H1 (cell line): ENCODE data around the gene ELOVL4. TPM values are rescaled to one million over a fixed set of nuclear protein-coding genes. Genes with fewer than 3 reads are reported as not detected.

ENCODE experiments used
- CTCF ChIA-PET: fragments of 300-600 bp; sonication (Branson Sonifier 250); formaldehyde crosslinking; loops from one replicate; lab custom pipeline; 2021; ENCODE audit not compliant: partially characterized antibody; lab: Charles Lee
- POLR2A ChIA-PET: fragments of 300-600 bp; sonication (Branson Sonifier 250); formaldehyde crosslinking; loops from one replicate; lab custom pipeline; 2021; ENCODE audit warnings: inconsistent platforms; ENCODE audit not compliant: partially characterized antibody; lab: Charles Lee
- DNase-seq, 2 experiments: peaks; one replicate each; pipeline versions ENCODE4 v3.0.0 to v3.0.0-alpha.2; 2010 to 2022; ENCODE audit warnings: low spot score in 2 of 2, low read depth in 1 of 2, mixed read lengths in 1 of 2
- FAIRE-seq: peaks from 2 replicates; lab custom pipeline; 2011; peaks lifted over from hg19 to GRCh38; lab: Jason Lieb, UNC
- H2AFZ ChIP-seq: 2 replicates; pipeline ENCODE4 v1.8.1; 2012; ENCODE audit warnings: low read length, inconsistent platforms
- H2AK5ac ChIP-seq: 2 replicates; pipeline ENCODE4 v1.6.1; 2013; ENCODE audit warnings: low read depth, low read length
- H2BK120ac ChIP-seq: replicated peaks from 2 replicates; pipeline ENCODE3; 2013; ENCODE audit warnings: low read depth, low read length, inconsistent platforms
- H2BK12ac ChIP-seq: 2 replicates; pipeline ENCODE4 v1.6.1; 2013; ENCODE audit warnings: low read depth, low read length
- H2BK15ac ChIP-seq: 2 replicates; pipeline ENCODE4 v1.6.1; 2013; ENCODE audit warnings: low read length
- H2BK20ac ChIP-seq: 2 replicates; pipeline ENCODE4 v1.6.1; 2013; ENCODE audit warnings: low read length
- H2BK5ac ChIP-seq: 2 replicates; pipeline ENCODE4 v1.6.1; 2013; ENCODE audit warnings: low read depth, low read length
- H3K14ac ChIP-seq: 2 replicates; pipeline ENCODE4 v1.6.1; 2013; ENCODE audit warnings: inconsistent platforms; ENCODE audit not compliant: insufficient read length
- H3K18ac ChIP-seq: 2 replicates; pipeline ENCODE4 v1.6.1; 2013; ENCODE audit warnings: low read length; ENCODE audit errors: extremely low read depth
- H3K23ac ChIP-seq: 2 replicates; pipeline ENCODE4 v1.6.1; 2013; ENCODE audit warnings: inconsistent platforms; ENCODE audit not compliant: insufficient read length
- H3K23me2 ChIP-seq: 2 replicates; pipeline ENCODE4 v1.6.1; 2013; ENCODE audit warnings: low read depth, low read length
- H3K27ac ChIP-seq: 2 replicates; pipeline ENCODE4 v1.6.1; 2011; ENCODE audit warnings: low read depth, low read length, inconsistent platforms
- H3K27me3 ChIP-seq, 4 experiments: replicated peaks in 1 of 4; 1 replicate in 1 of 4; 2 replicates in 3 of 4; pipeline versions ENCODE4 v1.6.1 to v1.8.1; 2011 to 2013; ENCODE audit warnings: low read length in 3 of 4, mild to moderate bottlenecking in 3 of 4, inconsistent platforms in 2 of 4, mixed read lengths in 2 of 4, moderate library complexity in 1 of 4; ENCODE audit not compliant: control insufficient read depth in 3 of 4, insufficient read depth in 3 of 4; ENCODE audit errors: extremely low read depth in 1 of 4
- H3K36me3 ChIP-seq, 4 experiments: 2 replicates each; pipeline versions ENCODE4 v1.6.1 to v1.8.1; 2011 to 2013; ENCODE audit warnings: mild to moderate bottlenecking in 4 of 4, low read length in 3 of 4, moderate library complexity in 2 of 4, control low read depth in 1 of 4, inconsistent platforms in 1 of 4; ENCODE audit not compliant: insufficient read depth in 4 of 4, control insufficient read depth in 2 of 4
- H3K4ac ChIP-seq: replicated peaks from 2 replicates; pipeline ENCODE3; 2013; ENCODE audit warnings: low read length, low read depth, mixed read lengths, inconsistent platforms; ENCODE audit not compliant: insufficient read length
- H3K4me1 ChIP-seq, 4 experiments: replicated peaks in 1 of 4; 1 replicate in 1 of 4; 2 replicates in 3 of 4; pipeline versions ENCODE4 v1.6.1 to v1.8.1; 2011 to 2013; ENCODE audit warnings: low read length in 3 of 4, inconsistent platforms in 2 of 4, mixed read lengths in 1 of 4; ENCODE audit not compliant: insufficient read depth in 4 of 4, control insufficient read depth in 3 of 4
- H3K4me2 ChIP-seq, 2 experiments: 2 replicates each; pipeline versions ENCODE4 v1.6.1 to v1.8.1; 2011 to 2013; ENCODE audit warnings: low read depth in 2 of 2, low read length in 2 of 2, control low read depth in 1 of 2, inconsistent platforms in 1 of 2, mild to moderate bottlenecking in 1 of 2; ENCODE audit not compliant: insufficient read depth in 1 of 2
- H3K4me3 ChIP-seq, 4 experiments: fragments of 200-600, 300-600 bp in 1 of 4; sonication (generic), shearing (Covaris generic), sonication (Bioruptor Twin) in 1 of 4; 2 replicates each; pipeline versions ENCODE4 v1.5.1 to v1.8.1; 2011 to 2016; ENCODE audit warnings: low read length in 4 of 4, low read depth in 3 of 4, control low read depth in 2 of 4, inconsistent platforms in 2 of 4, mild to moderate bottlenecking in 2 of 4, mixed read lengths in 1 of 4, moderate library complexity in 1 of 4; ENCODE audit not compliant: insufficient read depth in 2 of 4; ENCODE audit errors: extremely low read depth in 1 of 4
- H3K56ac ChIP-seq: replicated peaks from 2 replicates; pipeline ENCODE3; 2013; ENCODE audit warnings: low read depth, mild to moderate bottlenecking, mixed read lengths, low read length, inconsistent platforms; ENCODE audit not compliant: insufficient read length
- H3K79me1 ChIP-seq: 2 replicates; pipeline ENCODE4 v1.6.1; 2013; ENCODE audit warnings: low read depth, low read length, control low read depth
- H3K79me2 ChIP-seq, 2 experiments: 2 replicates each; pipeline versions ENCODE4 v1.6.1 to v1.8.1; 2012 to 2013; ENCODE audit warnings: low read length in 2 of 2, mild to moderate bottlenecking in 2 of 2, inconsistent platforms in 1 of 2; ENCODE audit not compliant: insufficient read depth in 2 of 2, control insufficient read depth in 1 of 2
- H3K9ac ChIP-seq, 4 experiments: replicated peaks in 1 of 4; 1 replicate in 1 of 4; 2 replicates in 3 of 4; pipeline versions ENCODE4 v1.6.1 to v1.8.1; 2011 to 2013; ENCODE audit warnings: low read depth in 3 of 4, low read length in 3 of 4, control low read depth in 2 of 4, mild to moderate bottlenecking in 2 of 4, moderate library complexity in 2 of 4, inconsistent platforms in 1 of 4; ENCODE audit errors: extremely low read depth in 1 of 4
- H3K9me3 ChIP-seq, 2 experiments: 2 replicates each; pipeline versions ENCODE4 v1.6.1 to v1.8.1; 2012 to 2013; ENCODE audit warnings: mild to moderate bottlenecking in 2 of 2, moderate library complexity in 2 of 2, control low read depth in 1 of 2, inconsistent platforms in 1 of 2, low read depth in 1 of 2, low read length in 1 of 2, mixed read lengths in 1 of 2; ENCODE audit not compliant: insufficient read depth in 2 of 2
- H4K20me1 ChIP-seq, 2 experiments: replicated peaks in 1 of 2; 2 replicates each; pipeline versions ENCODE3 to v1.8.1; 2011 to 2013; ENCODE audit warnings: inconsistent platforms in 2 of 2, low read length in 2 of 2, mild to moderate bottlenecking in 1 of 2; ENCODE audit not compliant: insufficient read depth in 2 of 2, control insufficient read depth in 1 of 2
- H4K5ac ChIP-seq: 2 replicates; pipeline ENCODE4 v1.6.1; 2013; ENCODE audit warnings: low read length, low read depth, mixed read lengths, inconsistent platforms; ENCODE audit not compliant: insufficient read length
- H4K8ac ChIP-seq: 2 replicates; pipeline ENCODE4 v1.8.0; 2013; ENCODE audit warnings: mild to moderate bottlenecking, moderate library complexity, low read length, inconsistent platforms; ENCODE audit not compliant: insufficient read depth; ENCODE audit errors: extremely low read depth
- H4K91ac ChIP-seq: replicated peaks from 2 replicates; pipeline ENCODE3; 2013; ENCODE audit warnings: low read length, mixed read lengths, inconsistent platforms; ENCODE audit not compliant: insufficient read length
- MAX ChIP-seq: IDR thresholded peaks from 2 replicates; pipeline ENCODE4 v1.6.1; 2012; ENCODE audit warnings: inconsistent platforms
- SP2 ChIP-seq: IDR thresholded peaks from 2 replicates; pipeline ENCODE4 v1.6.1; 2012; ENCODE audit warnings: mild to moderate bottlenecking, low read length, inconsistent platforms
- WGBS, 2 experiments: shearing (Covaris generic) in 1 of 2; methylation state at CpG; one replicate each; pipeline versions ENCODE4 v1.1.6 to v1.1.7; 2013 to 2015; ENCODE audit warnings: low lambda C conversion rate in 2 of 2, mixed read lengths in 2 of 2, inconsistent platforms in 1 of 2, low coverage in 1 of 2, missing lambda C conversion rate in 1 of 2; ENCODE audit not compliant: insufficient replicate concordance in 2 of 2, insufficient coverage in 1 of 2, insufficient read length in 1 of 2; ENCODE audit errors: extremely low coverage in 1 of 2, missing lambda C conversion rate in 1 of 2; 5-methylcytosine and 5-hydroxymethylcytosine counted together
- polyA plus RNA-seq, 7 experiments: library from polyadenylated mRNA; depleted of rRNA in 3 of 7; stranded (reverse) in 5 of 7; unstranded in 2 of 7; fragments of >200 nt in 5 of 7; fragments of 200-250 nt in 2 of 7; gene quantifications; 1 replicate in 5 of 7; 2 replicates in 1 of 7; 4 replicates in 1 of 7; pipeline versions ENCODE4 v1.2.1 to v1.2.3, GENCODE V29; 2011 to 2013; ENCODE audit warnings: missing spikeins in 2 of 7, mixed read lengths in 2 of 7
- total RNA-seq: library from RNA; stranded (reverse); fragmentation: NEBNext Ultra II Directional; extraction: Animal tissue kit (Norgen Biotek cat#: 25700); gene quantifications from 2 replicates; pipeline ENCODE4 v1.2.1, GENCODE V29; 2021

Gene ELOVL4
- total and polyA plus RNA-seq, 2 of the 8 experiments (the other 6 are each of a cell fraction or from before 2014, with no cell fraction given): 2.0 to 15.0 TPM

- H3K4me2 ChIP-seq: no peak overlapping the region
- H3K18ac ChIP-seq: no peak overlapping the region
- no peaks in the 10 kb centered on the region for H3K23me2 ChIP-seq
- no peak overlapping the region for H4K5ac ChIP-seq
- H2BK120ac ChIP-seq: no peak overlapping the region
- peaks cover 0 to 3% (median 1%) of the 10 kb centered on the region in 4 experiments; a peak in 2 of 7 replicates for H3K4me1 ChIP-seq
- no peak overlapping the region for H3K23ac ChIP-seq
- no peak overlapping the region for H3K4me3 ChIP-seq
- no peak overlapping the region for H2BK5ac ChIP-seq
- no peak overlapping the region for H3K14ac ChIP-seq
- H2AFZ ChIP-seq: no peak overlapping the region
- no peak overlapping the region for H3K4ac ChIP-seq
- no peak overlapping the region for H3K27ac ChIP-seq
- no peak for DNase-seq
- TF ChIP-seq MAX: no peak
- no peak for TF ChIP-seq SP2
- H2BK20ac ChIP-seq: no peak overlapping the region
- H2AK5ac ChIP-seq: no peak overlapping the region
- H3K79me2 ChIP-seq: no peaks in the 10 kb centered on the region; a peak in 1 of 4 replicates
- H4K8ac ChIP-seq: no peak overlapping the region
- H3K9ac ChIP-seq: no peak overlapping the region
- ChIA-PET CTCF (interaction anchor here (0.7 to 1.0 kb wide), 3 partner anchors 9 to 226 kb away, joined by 3 to 4 read pairs (median 3); no protein-coding TSS in a partner anchor), POLR2A (no interaction called here)
- no peak overlapping the region for H2BK12ac ChIP-seq
- no peak overlapping the region for H4K91ac ChIP-seq
- H3K79me1 ChIP-seq: no peaks in the 10 kb centered on the region
- H3K56ac ChIP-seq: no peak overlapping the region
- H3K27me3 ChIP-seq: no peaks in the 10 kb centered on the region
- 86% methylated on average over 1 of the region's 1 CpG; no CpG with 5 or more reads in 1 of the 2 experiments for WGBS, 2 experiments
- H2BK15ac ChIP-seq: no peak overlapping the region
- no peaks in the 10 kb centered on the region for H4K20me1 ChIP-seq
- no peaks in the 10 kb centered on the region for H3K36me3 ChIP-seq
- FAIRE-seq: no peak
- H3K9me3 ChIP-seq: no peaks in the 10 kb centered on the region
Measured at GRCh38 chr6:79928478-79928998, 18.8 kb downstream of the ELOVL4 start.
